Fibroblast of villous mesenchyme (primary cell): Measurements from ENCODE around the gene TOB2. TPM values are rescaled to one million over a fixed set of nuclear protein-coding genes. Genes with fewer than 3 reads are reported as not detected.
A peak's percentile ranks its signal among the peaks of the same experiment; 100 is the strongest.
"Not testable (repeated sequence)": the region's sequence is repeated elsewhere in the genome, so short reads cannot be mapped to it uniquely, and the experiment has no call there.

Experiments used
- DNase-seq: peaks from one replicate; pipeline ENCODE4 v3.0.0-alpha.2; 2010; ENCODE audit warnings: low read depth
- H3K4me3 ChIP-seq: 2 replicates; pipeline ENCODE4 v1.5.1; 2011; ENCODE audit warnings: low read depth, mild to moderate bottlenecking, low read length
- CTCF ChIP-seq: IDR thresholded peaks from 2 replicates; pipeline ENCODE4 v1.5.1; 2012; ENCODE audit warnings: low read depth, mild to moderate bottlenecking, low read length; ENCODE audit not compliant: insufficient read depth
- total RNA-seq: library from RNA; depleted of rRNA; stranded (reverse); fragments of >200 nt; gene quantifications from 2 replicates; pipeline ENCODE4 v1.2.3, GENCODE V29; 2012

The TOB2 gene
- total RNA-seq, 1 donor, result 35.4 TPM

GRCh38 chr22:41446057-41446501 lies 522 bp downstream of the TOB2 start:
- H3K4me3 ChIP-seq, result peak overlapping the region; percentile 100
- no peak for TF ChIP-seq CTCF
- DNase-seq, result peak; percentile 15

- TF ChIP-seq CTCF, result no peak
- DNase-seq, result peak; percentile 44
- H3K4me3 ChIP-seq, result peak overlapping the region; percentile 100
Measured at GRCh38 chr22:41445129-41446056, 1.2 kb downstream of the TOB2 start.

- DNase-seq, result peak; percentile 99
Measured at GRCh38 chr22:41444360-41445128, 2.1 kb downstream of the TOB2 start.

GRCh38 chr22:41442240-41442792 lies 4.3 kb downstream of the TOB2 start:
- no peak for DNase-seq
- TF ChIP-seq CTCF, result no peak

More at GRCh38 chr22:41444360-41445128, 2.1 kb downstream of the TOB2 start:
- peak overlapping the region; percentile 100 for H3K4me3 ChIP-seq
- TF ChIP-seq CTCF, result no peak

DNA sequence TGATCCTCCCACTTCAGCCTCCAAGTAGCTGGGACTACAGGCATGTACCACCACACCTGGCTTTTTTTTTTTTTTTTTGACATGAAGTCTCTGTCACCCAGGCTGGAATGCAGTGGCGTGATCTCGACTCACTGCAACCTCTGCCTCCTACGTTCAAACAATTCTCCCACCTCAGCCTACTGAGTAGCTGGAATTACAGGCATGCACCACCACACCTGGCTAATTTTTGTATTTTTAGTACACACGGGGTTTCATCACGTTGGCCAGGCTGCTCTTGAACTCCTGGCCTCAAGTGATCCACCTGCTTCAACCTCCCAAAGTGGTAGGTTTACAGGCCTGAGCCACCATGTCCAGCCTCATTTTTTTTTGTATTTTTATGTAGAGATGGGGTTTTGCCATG lies 6.1 kb downstream of the TOB2 start:
- not testable (repeated sequence) for DNase-seq, H3K4me3 ChIP-seq

More at GRCh38 chr22:41442240-41442792, 4.3 kb downstream of the TOB2 start:
- no peak overlapping the region for H3K4me3 ChIP-seq

- no peak for TF ChIP-seq CTCF
- no peak for DNase-seq
- H3K4me3 ChIP-seq, result no peak overlapping the region
Measured at GRCh38 chr22:41437198-41437597, 9.4 kb downstream of the TOB2 start.
